GM20000 (cell line): ENCODE results near the gene EPYC.

Source experiments
- DNase-seq: peaks from one replicate; pipeline ENCODE4 v3.0.0; 2012; ENCODE audit warnings: low spot score
- TF ChIP-seq, protein P1 (sequence below): IDR thresholded peaks from 2 replicates; pipeline ENCODE4 v1.5.1; 2012; ENCODE audit warnings: mild to moderate bottlenecking, control low read depth; ENCODE audit errors: extremely low read depth, missing control alignments

EPYC gene

DNA sequence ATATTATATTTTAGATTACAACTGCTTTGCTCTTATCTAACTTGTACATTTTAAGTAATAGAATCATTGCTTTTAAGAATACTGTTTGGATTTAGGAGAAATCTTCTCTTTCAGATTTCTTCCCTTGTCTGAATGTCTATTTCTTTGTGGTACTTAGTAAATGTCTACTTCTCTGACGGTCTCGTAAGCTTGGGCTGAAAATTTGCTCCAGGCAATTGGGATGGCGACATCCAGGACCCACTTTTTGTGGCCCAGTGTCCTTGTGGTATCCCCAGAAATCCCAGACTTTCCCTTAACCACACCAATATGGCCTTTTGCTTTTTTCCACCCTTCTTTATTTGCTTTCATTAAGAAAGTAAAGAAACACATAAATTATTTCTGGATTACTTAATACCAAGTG, 25.8 kb downstream of the EPYC start:
- no peak for DNase-seq
- TF ChIP-seq, protein P1, sequence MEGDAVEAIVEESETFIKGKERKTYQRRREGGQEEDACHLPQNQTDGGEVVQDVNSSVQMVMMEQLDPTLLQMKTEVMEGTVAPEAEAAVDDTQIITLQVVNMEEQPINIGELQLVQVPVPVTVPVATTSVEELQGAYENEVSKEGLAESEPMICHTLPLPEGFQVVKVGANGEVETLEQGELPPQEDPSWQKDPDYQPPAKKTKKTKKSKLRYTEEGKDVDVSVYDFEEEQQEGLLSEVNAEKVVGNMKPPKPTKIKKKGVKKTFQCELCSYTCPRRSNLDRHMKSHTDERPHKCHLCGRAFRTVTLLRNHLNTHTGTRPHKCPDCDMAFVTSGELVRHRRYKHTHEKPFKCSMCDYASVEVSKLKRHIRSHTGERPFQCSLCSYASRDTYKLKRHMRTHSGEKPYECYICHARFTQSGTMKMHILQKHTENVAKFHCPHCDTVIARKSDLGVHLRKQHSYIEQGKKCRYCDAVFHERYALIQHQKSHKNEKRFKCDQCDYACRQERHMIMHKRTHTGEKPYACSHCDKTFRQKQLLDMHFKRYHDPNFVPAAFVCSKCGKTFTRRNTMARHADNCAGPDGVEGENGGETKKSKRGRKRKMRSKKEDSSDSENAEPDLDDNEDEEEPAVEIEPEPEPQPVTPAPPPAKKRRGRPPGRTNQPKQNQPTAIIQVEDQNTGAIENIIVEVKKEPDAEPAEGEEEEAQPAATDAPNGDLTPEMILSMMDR = no peak

DNA sequence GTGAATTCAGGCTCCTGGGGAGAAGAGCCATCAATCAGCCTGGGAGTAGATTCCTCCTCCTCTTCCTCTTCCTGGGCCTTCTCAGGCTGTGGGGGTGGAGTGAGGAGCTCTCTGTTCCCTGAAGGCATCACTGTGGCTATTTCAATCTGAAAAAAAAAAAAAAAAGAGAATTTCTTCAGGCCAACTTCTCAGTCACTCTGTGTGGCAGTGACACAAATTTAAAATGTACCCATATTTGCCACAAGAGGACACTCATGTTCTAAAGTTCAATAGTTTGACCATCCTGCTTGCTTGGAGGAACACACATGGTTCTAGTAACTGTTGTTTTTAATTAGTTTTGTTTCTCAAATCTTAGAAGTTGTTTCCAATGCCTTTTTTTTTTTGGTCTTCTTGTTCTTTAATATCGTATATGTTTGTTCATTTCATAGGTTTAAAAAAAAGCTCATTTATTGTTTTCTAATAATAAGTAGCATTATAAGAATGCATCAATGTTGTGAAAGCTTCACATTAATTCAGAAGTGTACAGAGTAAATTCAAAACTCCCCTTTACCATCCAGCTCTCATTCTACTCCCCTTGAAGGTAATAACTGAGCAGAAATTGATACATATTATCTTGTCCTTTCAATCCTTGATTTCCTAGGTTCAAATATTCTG, 26.5 kb downstream of the EPYC start:
- DNase-seq = peak; percentile 26
- TF ChIP-seq, protein P1 = peak; percentile 37

DNA sequence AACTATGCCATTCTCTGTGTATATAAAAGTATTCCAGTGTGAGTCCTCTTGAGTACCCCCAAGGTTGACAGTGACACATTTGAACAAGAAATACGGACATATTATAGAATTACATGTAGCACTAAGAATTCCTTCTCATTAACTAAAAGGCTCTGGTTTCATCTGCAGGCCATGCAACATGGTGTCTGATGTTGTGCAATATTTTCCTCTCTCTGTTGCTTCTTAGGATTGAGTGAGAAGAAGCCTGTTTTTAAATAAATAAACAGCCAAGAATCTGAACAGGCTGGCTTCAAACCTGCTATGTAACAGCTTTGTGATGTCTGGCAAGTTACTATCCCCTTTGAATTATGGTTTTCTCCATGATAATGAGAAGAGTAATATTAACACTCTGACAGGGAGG, 27.5 kb downstream of the EPYC start:
- TF ChIP-seq, protein P1 = no peak
- no peak for DNase-seq

DNA sequence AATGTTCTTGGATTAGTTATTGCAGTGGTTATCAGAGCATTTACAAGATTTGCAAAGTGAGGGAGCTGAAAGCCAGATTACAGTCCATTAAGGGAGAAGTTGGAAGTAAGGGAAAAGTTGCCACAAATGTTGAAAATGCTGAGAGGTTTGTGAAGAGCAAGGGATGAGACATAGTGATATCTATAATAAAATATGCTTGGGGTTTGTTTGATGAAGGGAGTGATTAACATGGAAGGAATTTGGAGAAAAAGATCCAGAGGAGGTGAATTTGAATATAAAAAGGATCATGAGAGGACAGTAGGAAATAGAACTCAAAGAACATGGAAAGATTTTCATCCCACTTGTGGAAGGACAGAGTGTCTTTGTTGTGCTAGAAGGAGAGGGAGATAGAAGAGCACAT, 30.5 kb downstream of the EPYC start:
- TF ChIP-seq, protein P1 = no peak
- DNase-seq = no peak

DNA sequence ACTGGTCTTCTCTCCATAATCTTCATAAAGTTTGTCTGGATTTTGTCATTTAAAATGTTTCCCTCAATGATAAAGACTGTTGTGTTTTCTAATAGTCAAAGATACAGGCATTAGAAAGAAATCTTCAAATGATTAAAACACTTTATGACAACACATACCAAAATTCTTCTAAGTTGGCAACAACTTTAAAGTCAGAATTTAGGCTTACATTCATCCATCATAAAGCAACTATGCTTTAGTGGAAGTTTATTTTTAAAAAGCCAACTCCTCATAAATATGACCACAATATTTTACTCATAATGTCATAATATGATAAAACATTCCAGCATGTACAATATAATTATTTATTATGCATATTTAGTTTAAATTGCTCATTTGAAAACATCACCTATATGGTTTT, 32.5 kb downstream of the EPYC start:
- DNase-seq = no peak
- TF ChIP-seq, protein P1 = no peak

DNA sequence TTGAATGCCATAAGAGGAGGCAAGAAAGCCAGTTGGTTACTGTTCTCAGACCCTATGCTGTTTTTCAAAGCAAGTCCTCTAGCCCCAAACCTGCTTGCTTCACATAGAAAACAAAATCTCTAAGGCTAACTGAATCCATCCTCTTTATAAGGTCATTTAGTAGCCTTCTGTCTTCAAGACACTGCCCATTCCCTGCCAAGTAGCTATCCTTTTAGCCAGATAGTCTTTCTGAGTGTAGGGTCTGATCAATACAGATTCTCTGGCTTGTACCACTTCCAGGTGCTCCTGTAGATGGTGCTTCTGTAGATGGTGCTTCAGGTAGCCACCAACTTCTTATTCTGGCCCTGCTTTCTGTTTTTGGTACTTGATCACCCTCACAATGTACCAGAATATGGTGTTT, 33.9 kb downstream of the EPYC start:
- TF ChIP-seq, protein P1 = no peak
- no peak for DNase-seq

DNA sequence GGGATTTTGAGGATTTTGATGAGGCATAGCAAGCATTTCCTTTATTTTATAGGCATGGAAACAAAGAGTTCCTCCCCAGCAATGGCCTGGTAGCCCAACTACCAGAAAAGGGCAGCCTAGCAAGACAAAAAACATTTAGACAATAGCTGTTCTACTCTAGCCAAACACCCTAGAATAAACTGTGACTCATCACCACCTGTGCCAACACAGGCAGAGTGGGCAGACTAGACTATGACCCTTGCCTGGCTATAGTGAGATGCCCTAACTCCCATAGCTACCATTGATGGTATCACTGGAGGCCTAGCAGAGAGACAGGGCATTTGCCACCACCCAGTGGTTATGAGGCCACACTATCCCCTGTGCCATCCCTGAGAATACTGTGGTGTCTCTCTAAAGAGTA, 34.3 kb downstream of the EPYC start:
- no peak for DNase-seq
- TF ChIP-seq, protein P1 = no peak
